GM10248 (cell line): ENCODE measurements around the gene FAM234A.

Experiments
- CTCF ChIA-PET: fragments of 300-600 bp; sonication (Branson Sonifier 250); formaldehyde crosslinking; extraction: SDS; loops from one replicate; lab custom pipeline; 2021; ENCODE audit warnings: antibody characterized with exemption; lab: Yijun Ruan, JAX
- POLR2A ChIA-PET: fragments of 350-650 bp; sonication (Branson Sonifier 250); formaldehyde crosslinking; extraction: SDS; loops from one replicate; lab custom pipeline; 2020; ENCODE audit warnings: antibody characterized with exemption; lab: Yijun Ruan, JAX
- DNase-seq: peaks from one replicate; pipeline ENCODE4 v3.0.0; 2012; ENCODE audit errors: extremely low spot score
- TF ChIP-seq, protein P1 (sequence below): IDR thresholded peaks from 2 replicates; pipeline ENCODE4 v1.5.1; 2012; ENCODE audit warnings: mild to moderate bottlenecking, low read depth; ENCODE audit errors: extremely low read depth, missing control alignments, control extremely low read depth

FAM234A gene

GRCh38 chr16:280552-280951 lies 45.9 kb downstream of the FAM234A start, which contains the start of gene ARHGDIG:
ARHGDIG (plus strand) TSS chr16:280591; CDS start chr16:280681, 90 bp downstream.
- ChIA-PET CTCF (interaction anchor here (2.2 kb wide), 1 partner anchor 183 kb away, joined by 5 read pairs; no protein-coding TSS in a partner anchor), POLR2A (no interaction called here)
- TF ChIP-seq, protein P1, sequence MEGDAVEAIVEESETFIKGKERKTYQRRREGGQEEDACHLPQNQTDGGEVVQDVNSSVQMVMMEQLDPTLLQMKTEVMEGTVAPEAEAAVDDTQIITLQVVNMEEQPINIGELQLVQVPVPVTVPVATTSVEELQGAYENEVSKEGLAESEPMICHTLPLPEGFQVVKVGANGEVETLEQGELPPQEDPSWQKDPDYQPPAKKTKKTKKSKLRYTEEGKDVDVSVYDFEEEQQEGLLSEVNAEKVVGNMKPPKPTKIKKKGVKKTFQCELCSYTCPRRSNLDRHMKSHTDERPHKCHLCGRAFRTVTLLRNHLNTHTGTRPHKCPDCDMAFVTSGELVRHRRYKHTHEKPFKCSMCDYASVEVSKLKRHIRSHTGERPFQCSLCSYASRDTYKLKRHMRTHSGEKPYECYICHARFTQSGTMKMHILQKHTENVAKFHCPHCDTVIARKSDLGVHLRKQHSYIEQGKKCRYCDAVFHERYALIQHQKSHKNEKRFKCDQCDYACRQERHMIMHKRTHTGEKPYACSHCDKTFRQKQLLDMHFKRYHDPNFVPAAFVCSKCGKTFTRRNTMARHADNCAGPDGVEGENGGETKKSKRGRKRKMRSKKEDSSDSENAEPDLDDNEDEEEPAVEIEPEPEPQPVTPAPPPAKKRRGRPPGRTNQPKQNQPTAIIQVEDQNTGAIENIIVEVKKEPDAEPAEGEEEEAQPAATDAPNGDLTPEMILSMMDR: no peak
- DNase-seq: no peak

DNA sequence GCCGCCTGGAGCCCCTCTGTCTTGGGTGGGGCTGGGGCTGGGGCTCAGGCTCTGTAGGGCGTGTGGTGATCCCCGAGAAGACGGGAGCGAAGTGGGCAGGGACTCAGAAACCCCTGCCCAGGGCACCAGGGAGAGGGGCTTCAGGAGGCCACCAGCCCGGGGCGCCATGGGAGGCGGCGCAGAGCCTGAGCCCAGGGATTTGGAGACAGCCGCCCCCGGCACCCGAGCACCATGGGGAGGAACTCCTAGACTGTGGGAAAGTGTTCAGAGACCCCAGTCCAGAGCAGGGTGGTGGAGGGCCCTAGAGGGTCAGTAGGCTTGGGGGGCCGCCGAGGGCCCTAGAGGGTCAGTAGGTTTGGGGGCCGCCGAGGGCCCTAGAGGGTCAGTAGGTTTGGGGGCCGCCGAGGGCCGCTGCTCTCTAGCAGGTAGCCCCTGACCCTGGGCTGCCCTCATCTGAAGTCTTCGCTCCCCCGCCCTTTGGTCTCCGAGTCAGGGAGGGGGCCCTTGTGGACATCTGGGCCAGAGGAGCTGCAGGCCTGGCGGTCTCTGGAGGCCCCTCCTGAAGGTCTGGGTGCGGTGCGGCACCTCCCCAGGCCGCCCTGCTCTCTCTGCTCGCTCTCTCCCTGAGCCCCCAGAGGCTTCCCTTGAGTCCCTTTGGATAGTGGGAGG lies 46.5 kb downstream of the FAM234A start:
- ChIA-PET POLR2A (no interaction called here), CTCF (no interaction called here)
- DNase-seq: no peak
- TF ChIP-seq, protein P1: no peak

DNA sequence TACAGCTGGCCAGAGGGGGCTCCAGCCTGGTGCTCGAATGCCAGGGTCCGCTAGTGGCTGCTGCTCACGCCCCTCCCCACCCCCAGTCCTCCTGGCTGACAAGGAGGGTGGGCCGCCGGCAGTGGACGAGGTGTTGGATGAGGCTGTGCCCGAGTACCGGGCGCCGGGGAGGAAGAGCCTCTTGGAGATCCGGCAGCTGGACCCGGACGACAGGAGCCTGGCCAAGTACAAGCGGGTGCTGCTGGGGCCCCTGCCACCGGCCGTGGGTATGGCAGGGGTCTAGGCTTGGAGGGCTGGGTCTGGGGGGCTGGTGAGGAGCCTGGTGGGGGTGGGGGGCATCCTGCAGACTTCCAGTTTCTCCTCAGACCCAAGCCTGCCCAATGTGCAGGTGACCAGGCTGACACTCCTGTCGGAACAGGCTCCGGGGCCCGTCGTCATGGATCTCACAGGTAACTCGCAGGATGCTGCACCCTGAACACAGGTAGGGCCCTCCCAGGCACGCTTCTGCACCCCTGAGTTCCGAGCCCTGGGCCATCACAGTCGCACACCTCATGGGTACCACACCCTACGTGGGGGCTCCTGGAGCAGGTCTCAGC lies 47.1 kb downstream of the FAM234A start:
- CTCF ChIA-PET: interaction anchor here (1.2 kb wide), 1 partner anchor 11 kb away, joined by 3 read pairs; no protein-coding TSS in a partner anchor
- POLR2A ChIA-PET: no interaction called here
- TF ChIP-seq, protein P1: no peak
- DNase-seq: no peak

DNA sequence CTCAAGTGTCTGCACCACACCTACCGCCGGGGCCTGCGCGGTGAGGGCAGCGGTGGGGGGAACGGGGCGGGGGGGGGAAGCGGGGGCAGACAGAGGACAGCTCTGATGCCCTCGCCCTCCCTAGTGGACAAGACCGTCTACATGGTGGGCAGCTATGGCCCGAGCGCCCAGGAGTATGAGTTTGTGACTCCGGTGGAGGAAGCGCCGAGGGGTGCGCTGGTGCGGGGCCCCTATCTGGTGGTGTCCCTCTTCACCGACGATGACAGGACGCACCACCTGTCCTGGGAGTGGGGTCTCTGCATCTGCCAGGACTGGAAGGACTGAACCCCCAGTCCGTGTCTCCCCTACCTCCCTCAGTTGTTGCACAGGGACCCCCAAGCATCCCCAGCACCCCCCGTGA lies 47.9 kb downstream of the FAM234A start:
- no peak for DNase-seq
- TF ChIP-seq, protein P1: no peak
- CTCF ChIA-PET: interaction anchor here (1.2 kb wide), 1 partner anchor 12 kb away, joined by 3 read pairs; no protein-coding TSS in a partner anchor
- POLR2A ChIA-PET: no interaction called here

GRCh38 chr16:283033-283805 lies 48.6 kb downstream of the FAM234A start, which contains the start of gene PDIA2:
PDIA2 (plus strand) TSS chr16:283164; CDS start chr16:283170, 6 bp downstream.
- TF ChIP-seq, protein P1: no peak
- ChIA-PET CTCF (interaction anchor here (1.2 kb wide), 1 partner anchor 12 kb away, joined by 3 read pairs; no protein-coding TSS in a partner anchor), POLR2A (no interaction called here)
- DNase-seq: no peak
